BLaER1 treated with 17β-estradiol and CSF1 and Interleukin-3, amounts not matched to agents 10 nM and 100 nM (cell line): ENCODE measurements around the gene TRMT11.

Source experiments
- H3K27ac ChIP-seq, 11 experiments: shearing (Covaris generic); formaldehyde crosslinking; 2 replicates each; pipeline ENCODE4 v1.8.1; 2022
- H3K27me3 ChIP-seq, 11 experiments: shearing (Covaris generic); formaldehyde crosslinking; 2 replicates each; pipeline ENCODE4 v1.8.1; 2022
- H3K36me3 ChIP-seq, 11 experiments: shearing (Covaris generic); formaldehyde crosslinking; 2 replicates each; pipeline ENCODE4 v1.8.1; 2022
- H3K4me1 ChIP-seq, 10 experiments: shearing (Covaris generic); formaldehyde crosslinking; 2 replicates each; pipeline ENCODE4 v1.8.1; 2022
- H3K4me2 ChIP-seq, 11 experiments: shearing (Covaris generic); formaldehyde crosslinking; 2 replicates each; pipeline ENCODE4 v1.8.1; 2022
- H3K4me3 ChIP-seq, 10 experiments: shearing (Covaris generic); formaldehyde crosslinking; 2 replicates each; pipeline ENCODE4 v1.8.1; 2022
- H3K9ac ChIP-seq, 11 experiments: shearing (Covaris generic); formaldehyde crosslinking; 2 replicates each; pipeline ENCODE4 v1.8.1; 2022
- H3K9me3 ChIP-seq, 11 experiments: shearing (Covaris generic); formaldehyde crosslinking; replicated peaks in 1 of 11; 2 replicates each; pipeline ENCODE4 v1.8.1; 2022
- H4K20me1 ChIP-seq, 11 experiments: shearing (Covaris generic); formaldehyde crosslinking; 2 replicates each; pipeline ENCODE4 v1.8.1; 2022
- Cebpa-rat ChIP-seq, 11 experiments: shearing (Covaris generic); IDR thresholded peaks; 2 replicates each; pipeline ENCODE4 v1.8.1; 2022

Gene TRMT11

GRCh38 chr6:126075335-126076071 lies 89.2 kb downstream of the TRMT11 start:
- Histone ChIP-seq H3K27me3 (no peaks in the 10 kb centered on the region), H3K27ac (no peak overlapping the region), H3K9me3 (peaks cover 0 to 20% (median 0%) of the 10 kb centered on the region in 11 experiments; a peak in 7 of 22 replicates), H3K36me3 (no peaks in the 10 kb centered on the region; a peak in 1 of 22 replicates), H3K4me2 (no peak overlapping the region), H3K4me3 (no peak overlapping the region), H4K20me1 (no peaks in the 10 kb centered on the region), H3K4me1 (peaks cover 0 to 4% (median 0%) of the 10 kb centered on the region in 10 experiments; a peak in 1 of 20 replicates), H3K9ac (no peak overlapping the region)
- TF ChIP-seq Cebpa-rat (IDR thresholded peaks at IDR 0.05), result no peak

- Histone ChIP-seq H3K4me1 (peaks cover 0 to 4% (median 0%) of the 10 kb centered on the region in 10 experiments; a peak in 1 of 20 replicates), H3K27ac (no peak overlapping the region), H3K9me3 (peaks cover 0 to 20% (median 0%) of the 10 kb centered on the region in 11 experiments; a peak in 7 of 22 replicates), H3K4me3 (no peak overlapping the region), H3K27me3 (no peaks in the 10 kb centered on the region), H4K20me1 (no peaks in the 10 kb centered on the region), H3K36me3 (no peaks in the 10 kb centered on the region; a peak in 1 of 22 replicates), H3K4me2 (no peak overlapping the region), H3K9ac (no peak overlapping the region)
- no peak for TF ChIP-seq Cebpa-rat (IDR thresholded peaks at IDR 0.05)
These were observed 90.8 kb downstream of the TRMT11 start for GRCh38 chr6:126076992-126077664.

DNA sequence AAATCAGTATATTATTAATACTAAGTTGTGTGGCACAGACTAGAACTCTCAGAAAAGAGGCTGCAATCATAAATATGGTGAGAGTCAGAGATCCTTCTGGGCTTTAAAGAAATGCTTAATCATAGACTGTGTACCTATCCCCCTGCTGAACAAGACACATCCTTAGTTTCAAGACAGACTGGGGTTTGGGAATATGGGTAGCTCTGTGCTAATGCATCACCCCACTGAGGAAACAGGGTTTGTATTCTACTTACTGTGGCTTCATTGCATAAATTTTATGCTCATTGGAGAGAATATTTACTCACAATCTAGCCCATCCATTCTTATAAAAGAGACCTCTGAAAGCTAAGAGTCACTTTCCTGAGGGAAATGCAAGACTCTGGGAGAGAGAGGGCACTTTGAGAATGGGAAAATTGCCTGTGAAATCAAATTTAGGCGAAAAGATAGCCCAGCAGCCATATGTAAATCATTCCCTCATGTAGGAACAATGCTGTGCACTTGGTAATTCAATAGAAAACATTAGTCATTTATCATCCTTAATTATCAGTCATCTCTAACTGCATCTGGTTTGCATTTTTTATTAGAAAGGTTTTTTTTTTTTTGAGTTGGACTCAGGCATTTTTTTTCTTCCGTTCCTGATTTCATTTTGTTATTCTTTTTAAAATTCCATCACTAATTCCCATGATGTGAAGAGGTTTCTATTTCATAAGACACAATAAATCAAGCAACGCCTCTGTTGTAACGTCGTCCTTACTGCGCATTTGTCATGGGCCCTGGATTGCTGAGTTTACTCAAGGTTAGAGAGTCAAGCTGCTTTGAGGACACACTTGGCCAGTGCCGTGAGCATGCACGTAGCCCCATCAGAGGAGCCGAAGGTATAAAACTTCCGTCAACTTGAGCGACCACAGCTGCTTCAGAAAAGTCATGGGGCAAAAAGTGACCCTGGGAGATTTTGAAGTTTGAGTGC lies 91.8 kb downstream of the TRMT11 start:
- no peak overlapping the region for H3K4me2 ChIP-seq
- no peaks in the 10 kb centered on the region for H3K27me3 ChIP-seq

GRCh38 chr6:126083875-126084274 lies 97.5 kb downstream of the TRMT11 start:
- no peak for TF ChIP-seq Cebpa-rat (IDR thresholded peaks at IDR 0.05)
- no peak overlapping the region for H3K27ac ChIP-seq
- no peaks in the 10 kb centered on the region; a peak in 1 of 22 replicates for H3K9me3 ChIP-seq
- no peak overlapping the region for H3K9ac ChIP-seq
- no peaks in the 10 kb centered on the region for H3K27me3 ChIP-seq
- no peaks in the 10 kb centered on the region for H3K36me3 ChIP-seq
- no peak overlapping the region for H3K4me3 ChIP-seq
- no peaks in the 10 kb centered on the region for H4K20me1 ChIP-seq
- peaks cover 0 to 8% (median 0%) of the 10 kb centered on the region in 10 experiments; a peak in 6 of 20 replicates for H3K4me1 ChIP-seq
- H3K4me2 ChIP-seq, result no peak overlapping the region

More for the DNA sequence above, 91.8 kb downstream of the TRMT11 start:
- H3K9me3 ChIP-seq, result peaks cover 0 to 18% (median 0%) of the 10 kb centered on the region in 11 experiments; a peak in 7 of 22 replicates
- H3K4me1 ChIP-seq, result peaks cover 0 to 4% (median 0%) of the 10 kb centered on the region in 10 experiments; a peak in 1 of 20 replicates
- H3K4me3 ChIP-seq, result no peak overlapping the region
- no peaks in the 10 kb centered on the region for H4K20me1 ChIP-seq
- no peak overlapping the region for H3K9ac ChIP-seq
- no peak for TF ChIP-seq Cebpa-rat (IDR thresholded peaks at IDR 0.05)
- no peak overlapping the region for H3K27ac ChIP-seq
- H3K36me3 ChIP-seq, result no peaks in the 10 kb centered on the region; a peak in 1 of 22 replicates

DNA sequence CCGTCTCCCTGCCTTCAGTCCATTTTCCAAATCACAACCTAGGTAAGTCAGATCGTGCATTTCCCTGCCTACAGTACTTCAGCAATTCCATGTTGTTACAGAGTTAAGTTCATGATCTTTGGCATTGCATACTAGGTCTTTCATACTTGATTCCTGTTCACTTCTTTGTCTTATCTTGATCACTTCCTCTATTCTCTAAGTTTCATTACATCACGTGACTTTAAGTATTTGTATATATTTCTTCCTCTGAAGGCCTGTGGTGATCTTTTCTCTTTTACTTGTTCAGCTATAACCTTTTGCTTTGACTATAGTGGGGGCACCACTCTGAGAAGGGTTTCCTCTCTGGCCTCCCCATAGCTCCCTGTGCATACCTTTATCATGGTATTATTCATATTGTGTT lies 100.2 kb downstream of the TRMT11 start:
- Histone ChIP-seq H3K27ac (no peak overlapping the region), H3K4me3 (no peak overlapping the region), H4K20me1 (no peaks in the 10 kb centered on the region), H3K4me1 (peaks cover 0 to 8% (median 0%) of the 10 kb centered on the region in 10 experiments; a peak in 6 of 20 replicates), H3K36me3 (no peaks in the 10 kb centered on the region), H3K9me3 (no peaks in the 10 kb centered on the region; a peak in 1 of 22 replicates), H3K9ac (no peak overlapping the region), H3K4me2 (peak overlapping the region in 3 of 11 experiments; percentile 14 to 30 (median 24); a peak in 3 of 22 replicates), H3K27me3 (no peaks in the 10 kb centered on the region)
- TF ChIP-seq Cebpa-rat (IDR thresholded peaks at IDR 0.05), result no peak
